Measurements from ENCODE around the gene DPP6.

DPP6 gene

DNA sequence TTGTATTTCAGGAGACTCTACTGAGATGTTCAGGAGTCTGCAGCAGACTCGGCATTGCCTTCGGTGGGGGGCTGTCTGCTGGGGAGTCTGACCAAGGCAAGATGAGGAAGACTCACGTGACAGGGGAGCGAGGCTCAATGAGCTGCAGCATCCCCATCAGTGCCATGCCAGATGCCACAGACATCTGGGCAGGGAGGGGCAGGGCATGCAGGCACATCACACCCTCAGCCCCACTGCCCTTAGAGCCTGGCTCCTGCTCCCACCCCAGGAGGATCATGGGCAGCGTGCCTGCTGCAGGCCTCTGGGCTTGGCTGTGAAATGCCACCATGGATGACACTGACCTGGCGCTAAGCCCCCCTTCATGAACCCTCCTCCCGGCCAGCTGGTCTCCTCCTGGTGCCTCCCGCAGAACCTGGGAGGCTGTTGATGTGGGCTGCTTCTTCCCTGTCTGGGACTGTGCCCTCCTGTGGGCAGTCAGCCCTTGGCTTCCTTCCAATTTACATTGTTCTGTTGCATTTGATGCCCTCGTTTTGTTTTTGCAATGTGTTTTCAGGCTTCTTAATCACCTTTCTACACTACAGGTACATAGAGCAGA, 715.7 kb downstream of the DPP6 start:
- DNase-seq (ENCODE audit: low read depth, low spot score), result no peak

DNA sequence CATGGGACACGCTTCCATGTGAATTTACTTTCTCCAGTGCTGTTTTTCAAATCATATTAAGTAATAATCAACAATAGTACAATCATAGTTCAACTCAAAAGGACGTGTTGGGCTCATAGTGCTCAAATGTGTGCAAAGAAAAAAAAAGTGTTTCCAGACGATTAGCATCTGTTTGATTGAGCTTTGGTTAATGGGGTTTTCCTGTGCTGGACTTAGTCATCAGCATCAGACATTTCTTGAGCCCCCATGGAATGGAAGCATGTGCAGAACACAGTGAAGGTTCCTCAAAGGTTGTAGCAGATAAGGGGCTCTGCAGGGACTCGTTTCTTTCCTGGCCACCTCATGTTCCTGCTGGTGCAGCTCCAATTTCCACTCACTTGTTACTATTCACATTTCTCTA, 716.8 kb downstream of the DPP6 start:
- no peak for DNase-seq (ENCODE audit: low read depth, low spot score)

- DNase-seq (ENCODE audit: low read depth, low spot score), result no peak
Observed at GRCh38 chr7:154769527-154769926, 717.3 kb downstream of the DPP6 start.

DNA sequence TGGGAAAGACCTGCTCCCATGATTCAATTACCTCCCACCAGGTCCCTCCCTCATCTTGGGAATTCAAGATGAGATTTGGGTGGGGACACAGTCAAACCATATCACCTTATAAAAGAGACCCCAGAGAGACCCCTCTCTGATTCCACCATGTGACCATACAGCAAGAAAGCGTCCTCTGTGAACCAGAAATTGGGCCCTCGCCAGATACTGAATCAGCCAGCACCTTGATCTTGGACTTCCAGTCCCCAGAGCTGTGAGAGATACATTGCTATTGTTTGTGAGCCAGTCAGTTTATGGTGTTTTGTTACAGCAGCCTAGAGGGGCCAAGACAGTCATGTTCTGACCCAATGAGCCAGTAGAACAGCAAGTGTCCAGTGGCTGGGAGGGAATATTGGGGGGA, 718.2 kb downstream of the DPP6 start:
- no peak for DNase-seq (ENCODE audit: low read depth, low spot score)

- DNase-seq (ENCODE audit: low read depth, low spot score), result no peak
Observed at GRCh38 chr7:154770962-154771361, 718.8 kb downstream of the DPP6 start.

- no peak for DNase-seq (ENCODE audit: low read depth, low spot score)
Observed at GRCh38 chr7:154774303-154774969, 722.2 kb downstream of the DPP6 start.

DNA sequence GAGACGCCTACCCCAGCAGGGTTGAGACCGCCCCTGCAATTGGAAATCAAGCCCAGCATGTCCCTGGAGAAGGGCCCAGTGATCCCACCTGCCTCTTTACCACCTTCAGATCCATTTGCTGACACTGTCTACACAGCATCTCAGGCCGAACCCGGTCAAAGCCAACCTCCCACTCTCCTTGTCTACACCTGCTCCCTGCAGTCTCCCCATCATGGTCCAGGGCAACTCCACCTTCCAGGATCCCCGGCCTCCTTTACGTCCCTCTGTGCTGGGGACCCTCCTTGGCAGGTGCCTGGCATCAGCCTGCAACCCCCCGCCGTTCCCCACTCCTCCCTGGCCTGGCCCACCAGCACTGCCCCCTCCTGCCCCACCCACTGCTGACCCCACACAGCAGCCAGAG, 723.5 kb downstream of the DPP6 start:
- DNase-seq (ENCODE audit: low read depth, low spot score), result no peak

GRCh38 chr7:154776350-154776749, 724.2 kb downstream of the DPP6 start:
- no peak for DNase-seq (ENCODE audit: low read depth, low spot score)

DNA sequence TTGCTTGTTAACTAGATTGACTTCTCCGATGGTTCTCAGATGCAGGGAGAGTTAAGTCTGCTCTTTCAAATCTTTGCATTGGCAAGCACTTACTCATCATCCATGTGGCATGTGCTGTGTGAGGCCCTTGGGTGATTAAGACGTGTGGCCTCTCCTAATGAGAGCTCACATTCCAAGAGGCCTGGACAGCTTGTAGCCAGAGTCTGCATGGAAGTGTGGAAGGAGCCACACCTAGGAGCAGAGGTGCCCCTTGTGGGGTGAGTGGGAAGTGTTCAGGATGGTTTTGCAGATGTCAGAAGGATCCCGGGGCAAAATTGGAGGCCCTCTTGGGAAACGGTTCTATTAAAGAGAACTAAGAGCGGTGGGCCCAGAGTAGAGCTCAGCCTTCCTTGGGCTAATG, 724.8 kb downstream of the DPP6 start:
- DNase-seq (ENCODE audit: low read depth, low spot score), result no peak

DNA sequence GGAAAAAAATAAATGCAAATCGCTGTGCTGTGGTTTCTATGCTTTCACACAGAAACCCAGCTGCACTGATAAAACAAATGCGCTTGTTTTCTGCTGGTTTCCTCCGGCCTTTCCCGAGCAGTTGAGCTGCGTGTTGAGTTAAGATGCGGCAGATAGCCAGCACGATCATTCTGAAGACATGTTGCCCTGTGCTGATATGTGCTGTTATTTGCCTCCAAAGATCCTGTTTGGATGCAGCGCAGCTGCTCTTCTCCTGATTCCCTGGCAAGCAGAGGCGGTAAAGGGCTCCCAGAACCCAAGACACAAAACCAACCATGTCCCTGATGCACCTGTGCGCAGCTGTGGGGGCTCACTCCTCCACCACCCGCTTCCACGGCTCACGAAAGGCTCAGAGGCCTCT, 725.3 kb downstream of the DPP6 start:
- DNase-seq (ENCODE audit: low read depth, low spot score), result no peak

GRCh38 chr7:154777908-154778307, 725.7 kb downstream of the DPP6 start:
- no peak for DNase-seq (ENCODE audit: low read depth, low spot score)

DNA sequence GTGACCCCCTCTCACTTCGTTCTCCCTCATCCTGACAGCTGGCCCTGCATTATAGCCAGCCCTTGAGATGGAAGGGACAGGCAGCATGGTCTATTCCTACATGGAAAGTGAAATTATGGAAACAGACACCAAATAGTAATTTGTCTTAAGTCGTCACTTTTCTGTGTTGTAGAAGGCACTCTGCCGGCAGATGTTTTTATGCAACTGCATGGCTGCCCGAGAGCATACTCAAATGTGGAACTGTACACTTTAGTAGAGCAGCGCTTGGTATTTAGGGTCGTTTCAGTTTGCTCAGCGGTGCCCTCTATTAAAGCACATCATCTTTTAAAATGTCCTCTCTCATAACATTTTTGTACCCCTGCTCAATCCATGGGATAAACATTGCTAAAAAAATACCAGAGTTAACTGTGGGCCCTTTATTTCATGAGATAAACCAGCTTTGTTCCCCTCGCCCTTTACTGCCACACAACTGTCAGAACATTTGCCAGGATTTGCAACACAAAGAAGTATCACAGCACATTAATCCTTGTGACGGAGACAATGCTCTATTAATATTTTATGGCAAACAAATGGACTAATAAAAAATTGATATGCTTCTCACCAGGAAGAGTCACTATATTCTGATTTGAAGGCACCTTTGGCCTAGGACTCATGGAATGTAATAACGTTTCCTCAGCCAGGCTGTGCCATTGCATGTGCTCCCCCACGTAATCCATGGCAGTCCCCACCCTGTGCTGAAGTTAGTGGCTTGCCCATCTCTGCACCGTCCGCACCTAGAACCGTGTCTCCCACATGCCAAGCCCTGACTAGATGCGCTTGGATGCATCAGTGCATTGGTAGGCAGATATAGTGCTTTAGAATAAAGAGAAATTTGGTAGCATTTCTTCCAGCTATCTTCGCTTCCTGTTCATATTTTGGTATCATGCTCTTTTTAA, 729.4 kb downstream of the DPP6 start:
- no peak for DNase-seq (ENCODE audit: low read depth, low spot score)

- DNase-seq (ENCODE audit: low read depth, low spot score), result no peak
Observed at GRCh38 chr7:154783281-154783909, 731.2 kb downstream of the DPP6 start.

GRCh38 chr7:154785898-154786297, 733.7 kb downstream of the DPP6 start:
- no peak for DNase-seq (ENCODE audit: low read depth, low spot score)

DNA sequence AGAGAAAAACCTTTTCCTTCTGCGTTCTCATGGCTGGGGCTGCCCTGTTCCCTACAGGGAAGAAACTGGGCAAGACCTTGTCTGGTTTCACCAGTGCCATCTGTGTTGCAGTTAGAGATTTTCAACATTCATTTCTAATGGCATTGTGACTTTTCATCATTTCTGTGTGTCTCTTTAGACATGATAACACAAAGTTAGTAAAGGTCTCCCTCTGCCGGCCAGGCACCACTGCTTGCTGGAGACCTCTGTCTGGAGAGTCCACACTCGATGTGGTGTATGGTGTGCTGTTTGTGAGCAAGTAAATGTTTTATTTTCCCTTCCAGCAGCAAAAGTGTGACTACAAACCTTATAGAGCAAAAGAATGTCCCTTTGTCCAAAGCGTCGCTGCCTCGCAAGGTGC, 737.2 kb downstream of the DPP6 start:
- no peak for DNase-seq (ENCODE audit: low read depth, low spot score)

DNA sequence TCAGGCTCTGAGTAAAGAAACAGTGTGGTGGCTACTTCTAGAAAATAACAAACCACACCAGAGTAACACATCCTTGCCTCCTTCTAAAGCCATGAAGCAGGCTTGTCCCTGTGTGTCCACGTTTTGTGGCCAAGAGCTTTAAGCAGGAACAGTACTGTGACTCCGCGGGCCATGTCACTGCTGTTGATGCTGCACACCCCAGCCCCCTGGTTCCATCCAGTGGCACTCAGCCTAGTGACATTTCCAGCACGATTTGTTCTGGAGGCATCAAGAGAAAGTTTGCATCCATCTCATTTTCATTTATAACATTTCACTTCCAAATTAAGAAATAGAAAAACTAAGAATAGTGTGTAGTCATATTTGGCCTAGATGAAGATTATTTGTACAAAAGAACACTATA, 739.4 kb downstream of the DPP6 start:
- no peak for DNase-seq (ENCODE audit: low read depth, low spot score)

- no peak for DNase-seq (ENCODE audit: low read depth, low spot score)
Observed at GRCh38 chr7:154792436-154793055, 740.3 kb downstream of the DPP6 start.

- DNase-seq (ENCODE audit: low read depth, low spot score), result no peak
Observed at GRCh38 chr7:154794147-154794780, 742.1 kb downstream of the DPP6 start.

DNA sequence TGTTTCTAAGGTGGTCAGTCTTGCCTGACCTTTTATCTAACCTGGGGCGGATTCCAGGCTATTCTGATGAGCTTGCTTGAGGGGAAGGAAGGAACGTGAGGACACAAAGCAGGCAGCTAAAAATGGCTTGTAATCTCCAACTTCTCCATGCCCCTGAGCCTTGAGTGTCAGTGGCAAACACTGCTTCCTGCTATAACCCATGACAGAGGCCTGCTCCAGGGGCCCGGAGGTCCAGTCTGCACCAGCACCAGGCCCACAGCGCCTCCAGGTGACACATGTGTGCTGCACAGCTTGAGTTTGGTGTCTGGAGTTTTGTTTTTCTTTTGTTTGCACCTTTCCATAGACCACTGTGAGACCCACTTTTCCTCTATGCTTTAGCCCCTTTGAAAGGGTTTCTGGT, 742.8 kb downstream of the DPP6 start:
- DNase-seq (ENCODE audit: low read depth, low spot score), result no peak

- no peak for DNase-seq (ENCODE audit: low read depth, low spot score)
Observed at GRCh38 chr7:154795437-154795836, 743.2 kb downstream of the DPP6 start.

- no peak for DNase-seq (ENCODE audit: low read depth, low spot score)
Observed at GRCh38 chr7:154804449-154804848, 752.3 kb downstream of the DPP6 start.

All from activated naive CD8-positive, alpha-beta T cell treated with anti-CD3 and anti-CD28 coated beads, Interleukin-2, amount 50 U/mL, for 16 hours (primary cell).